GM19238 (cell line): Measurements from ENCODE around the gene PERCC1.

Experiments used
- DNase-seq: peaks from one replicate; pipeline ENCODE4 v3.0.0; 2011; ENCODE audit warnings: low spot score; ENCODE audit not compliant: insufficient read length

PERCC1 gene

DNA sequence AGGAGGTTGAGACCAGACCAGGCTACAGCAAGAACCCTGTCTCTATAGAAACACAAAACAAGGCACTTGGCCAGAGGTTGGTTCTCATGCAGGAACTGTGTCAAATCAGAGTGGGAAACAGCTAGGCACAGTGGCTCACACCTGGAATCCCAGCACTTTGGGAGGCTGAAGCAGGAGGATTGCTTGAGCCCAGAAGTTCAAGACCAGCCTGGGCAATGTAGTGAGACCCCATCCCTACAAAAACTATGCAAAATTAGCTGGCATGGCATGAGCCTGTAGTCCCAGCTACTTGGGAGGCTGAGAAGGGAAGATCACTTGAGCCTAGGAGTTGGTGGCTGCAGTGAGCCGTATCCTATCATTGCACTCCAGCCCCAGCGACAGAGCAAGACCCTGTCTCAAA, 18.0 kb upstream of the PERCC1 start:
- DNase-seq: no peak

GRCh38 chr16:1413684-1414531, 17.0 kb upstream of the PERCC1 start:
- DNase-seq: peak; percentile 71

GRCh38 chr16:1414532-1415260, 16.2 kb upstream of the PERCC1 start, which contains the start of gene UNKL:
Gene UNKL (minus strand): TSS chr16:1414704. CDS start chr16:1414691, 13 bp downstream.
- DNase-seq: peak; percentile 92

- no peak for DNase-seq
Measured at GRCh38 chr16:1416521-1416941, 14.3 kb upstream of the PERCC1 start.

DNA sequence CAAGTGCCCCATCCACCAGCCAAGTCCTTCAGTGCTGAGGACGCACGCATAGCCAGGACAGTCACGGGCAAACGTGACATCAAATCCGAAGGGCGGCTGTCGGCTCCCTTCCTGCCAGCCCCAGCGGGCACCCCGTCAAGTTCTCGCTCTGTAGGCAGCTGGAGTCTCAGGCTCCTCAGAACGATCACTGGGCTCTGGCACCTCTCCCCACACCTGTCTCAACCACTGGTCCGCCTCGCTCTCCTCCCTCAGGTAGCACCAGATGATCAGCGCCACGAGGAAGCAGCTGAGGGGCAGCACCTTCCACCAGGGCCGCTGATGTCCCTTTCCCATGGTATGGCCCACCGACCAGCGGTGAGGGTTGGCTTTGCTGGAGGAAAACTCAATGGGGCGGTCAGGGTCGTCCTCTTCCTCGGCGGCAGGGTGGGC, 10.8 kb upstream of the PERCC1 start:
- no peak for DNase-seq

GRCh38 chr16:1422076-1422475, 8.8 kb upstream of the PERCC1 start:
- DNase-seq: no peak

GRCh38 chr16:1424028-1424427, 6.8 kb upstream of the PERCC1 start:
- DNase-seq: no peak

DNA sequence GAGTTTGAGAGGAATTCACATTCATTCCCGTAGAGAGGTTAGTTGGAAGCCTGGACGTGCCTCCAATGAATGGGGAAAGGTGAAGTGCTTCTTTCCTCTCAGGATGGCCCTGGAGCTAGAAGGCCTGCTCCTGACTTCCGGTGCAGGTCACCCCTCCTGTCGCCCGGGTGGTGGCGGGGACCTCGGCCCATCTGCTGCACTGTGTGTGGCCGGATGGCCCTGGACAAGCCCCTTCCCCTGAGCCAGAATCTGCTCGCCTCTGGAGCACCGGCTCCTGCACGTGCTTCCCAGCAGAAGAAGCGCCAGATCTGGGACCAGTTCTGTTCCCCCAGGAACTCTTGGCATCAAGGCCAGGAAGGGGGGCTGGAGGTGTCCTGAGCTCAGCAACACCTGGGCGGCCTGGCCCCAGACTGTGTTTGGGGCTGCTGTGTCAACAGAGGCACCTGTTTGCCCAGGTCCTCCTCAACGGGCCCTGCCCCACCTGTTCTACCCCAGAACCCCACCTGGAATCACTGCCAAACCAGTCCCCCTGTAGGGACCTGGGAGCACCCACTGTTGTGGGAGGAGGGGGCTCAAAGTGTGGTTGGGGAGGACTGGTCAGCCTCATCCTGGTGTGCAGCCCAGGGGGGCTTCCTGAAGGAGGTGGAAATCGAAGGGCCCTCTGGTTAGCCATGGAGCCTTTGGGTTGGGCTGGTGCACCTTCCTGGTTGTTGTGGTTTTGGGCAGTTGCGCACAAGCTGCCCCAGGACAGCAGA, 5.1 kb upstream of the PERCC1 start:
- DNase-seq: no peak

GRCh38 chr16:1426734-1427471, 4.0 kb upstream of the PERCC1 start:
- no peak for DNase-seq

DNA sequence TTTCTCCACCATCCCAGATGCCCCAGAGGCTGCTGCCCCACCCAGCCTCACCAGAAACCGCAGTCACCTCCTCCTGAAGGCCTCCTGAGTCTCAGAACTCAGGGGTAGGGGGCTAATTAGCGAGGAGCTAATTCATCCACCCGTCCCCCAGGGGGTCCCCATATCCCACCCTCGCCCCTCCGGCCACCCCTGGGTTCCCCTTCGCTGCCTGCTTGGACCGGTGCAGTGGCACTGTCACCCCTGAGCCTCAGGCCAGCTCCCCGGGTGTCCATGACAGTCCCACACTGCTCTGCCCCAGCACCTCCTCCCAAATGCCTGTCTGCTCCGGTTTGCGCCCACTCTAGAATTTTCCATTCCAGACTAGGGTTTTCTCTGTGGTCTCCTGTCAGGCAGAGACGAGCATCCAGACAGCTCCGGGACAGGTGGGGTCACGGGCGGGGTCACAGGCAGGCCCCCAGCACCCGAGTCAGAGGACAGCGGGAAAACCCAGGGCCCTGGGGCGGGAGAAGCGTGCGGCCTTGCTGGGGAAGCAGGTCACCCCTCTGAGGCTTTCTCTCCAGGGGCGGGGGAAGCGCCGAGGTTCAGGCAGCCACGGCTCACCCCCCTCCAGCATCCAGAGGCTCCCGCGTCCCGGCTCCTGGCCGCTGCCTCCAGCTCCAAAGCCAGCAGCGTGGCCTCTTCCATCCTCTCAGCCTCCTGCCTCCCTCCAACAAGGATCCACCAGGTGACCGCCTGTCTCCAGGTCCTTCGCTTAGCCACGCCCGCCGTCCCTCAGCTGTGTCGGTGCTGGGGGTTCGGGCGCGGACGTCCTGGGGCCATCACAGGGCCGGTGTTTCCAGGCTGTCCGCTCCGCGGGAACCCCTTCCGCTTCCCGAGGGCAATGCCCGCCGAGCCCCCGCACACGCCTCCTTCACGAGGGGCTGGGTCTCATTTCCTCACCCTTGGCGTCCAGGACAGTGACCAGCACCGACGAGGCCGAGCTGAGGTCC, 3.1 kb upstream of the PERCC1 start:
- no peak for DNase-seq

- DNase-seq: peak; percentile 71
Measured at GRCh38 chr16:1428511-1428910, 2.4 kb upstream of the PERCC1 start.

DNA sequence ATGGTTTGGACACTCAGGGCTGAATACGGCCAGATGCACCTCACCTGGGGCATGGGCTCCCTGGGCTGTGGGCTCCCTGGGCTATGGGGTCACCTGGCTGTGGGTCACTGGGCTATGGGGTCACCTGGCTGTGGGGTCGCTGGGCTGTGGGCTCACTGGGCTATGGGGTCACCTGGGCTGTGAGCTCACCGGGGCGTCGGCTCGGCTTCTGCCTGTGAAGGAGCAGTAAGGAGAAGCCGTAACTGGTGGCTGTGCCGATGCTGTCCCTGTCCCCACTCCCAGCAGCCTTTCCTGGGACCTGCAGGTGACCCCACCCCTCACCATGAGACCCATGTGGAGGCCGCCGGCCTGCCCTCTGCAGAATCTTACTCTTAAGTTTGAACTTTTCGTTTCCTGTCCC, 1.9 kb upstream of the PERCC1 start:
- no peak for DNase-seq

GRCh38 chr16:1429631-1430030, 1.2 kb upstream of the PERCC1 start:
- no peak for DNase-seq

DNA sequence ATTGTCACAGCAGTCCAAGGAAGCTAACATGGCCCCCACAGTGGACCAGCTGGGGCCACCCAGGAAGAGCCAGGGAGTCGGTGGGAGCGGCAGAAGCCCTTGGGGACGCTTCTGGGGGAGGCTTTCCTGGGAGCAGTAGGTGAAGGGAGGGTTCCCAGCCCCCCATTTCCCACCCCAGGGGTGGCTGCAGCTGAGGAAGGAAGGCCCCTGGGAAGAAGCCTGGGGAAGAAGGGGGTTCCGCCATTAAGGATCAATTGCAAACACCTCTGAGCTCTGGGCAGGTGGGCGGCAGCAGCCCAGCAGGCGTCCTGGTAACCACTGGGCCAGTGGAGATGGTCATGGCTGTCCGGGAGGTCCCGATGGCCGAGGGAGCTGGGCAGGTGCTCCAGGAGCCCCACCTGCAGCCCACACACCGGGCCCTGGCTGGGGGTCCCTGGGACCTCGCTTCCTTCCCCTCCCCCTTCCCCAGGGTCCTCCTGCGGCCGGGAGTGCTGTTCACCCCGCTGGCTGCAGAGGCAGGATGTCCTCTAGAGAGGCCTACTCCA, 592 bp upstream of the PERCC1 start:
- DNase-seq: no peak

DNA sequence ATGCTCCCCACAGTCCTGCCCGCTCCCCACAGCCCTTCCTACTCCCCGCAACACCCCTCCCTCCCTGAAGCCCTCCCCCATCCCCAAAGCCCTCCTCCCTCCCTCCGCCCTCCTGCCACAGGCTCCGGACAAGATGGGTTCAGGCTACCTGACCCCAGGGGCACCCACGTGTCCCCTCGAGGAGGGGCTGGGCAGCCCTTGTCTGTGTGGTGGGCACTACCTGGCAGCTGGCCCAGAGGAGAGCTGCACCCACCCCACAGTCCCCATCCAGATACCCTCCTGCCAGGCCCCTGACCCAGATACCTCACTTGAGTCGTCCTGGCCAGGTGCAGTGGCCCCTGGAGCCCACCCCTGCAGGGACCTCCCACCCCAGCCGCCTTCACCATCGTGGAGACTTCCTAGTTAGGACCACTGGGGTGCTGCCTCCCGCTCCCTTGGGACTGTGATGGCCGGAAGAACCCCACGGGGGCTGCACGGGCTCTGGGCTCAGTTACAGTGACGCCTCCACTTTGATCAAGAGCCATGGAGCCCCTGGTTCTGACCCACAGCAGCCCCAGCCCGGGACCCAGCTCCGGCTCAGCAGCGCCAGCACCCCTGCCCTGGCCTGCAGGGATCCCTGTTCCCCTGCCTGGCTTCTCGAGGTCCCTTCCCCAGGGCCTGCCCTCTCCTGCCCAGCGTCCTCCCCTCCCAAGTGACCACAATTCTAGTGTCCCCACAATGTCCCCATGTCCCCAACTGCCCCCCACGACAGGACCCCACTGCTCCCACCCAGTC, 806 bp downstream of the PERCC1 start:
- DNase-seq: no peak

DNA sequence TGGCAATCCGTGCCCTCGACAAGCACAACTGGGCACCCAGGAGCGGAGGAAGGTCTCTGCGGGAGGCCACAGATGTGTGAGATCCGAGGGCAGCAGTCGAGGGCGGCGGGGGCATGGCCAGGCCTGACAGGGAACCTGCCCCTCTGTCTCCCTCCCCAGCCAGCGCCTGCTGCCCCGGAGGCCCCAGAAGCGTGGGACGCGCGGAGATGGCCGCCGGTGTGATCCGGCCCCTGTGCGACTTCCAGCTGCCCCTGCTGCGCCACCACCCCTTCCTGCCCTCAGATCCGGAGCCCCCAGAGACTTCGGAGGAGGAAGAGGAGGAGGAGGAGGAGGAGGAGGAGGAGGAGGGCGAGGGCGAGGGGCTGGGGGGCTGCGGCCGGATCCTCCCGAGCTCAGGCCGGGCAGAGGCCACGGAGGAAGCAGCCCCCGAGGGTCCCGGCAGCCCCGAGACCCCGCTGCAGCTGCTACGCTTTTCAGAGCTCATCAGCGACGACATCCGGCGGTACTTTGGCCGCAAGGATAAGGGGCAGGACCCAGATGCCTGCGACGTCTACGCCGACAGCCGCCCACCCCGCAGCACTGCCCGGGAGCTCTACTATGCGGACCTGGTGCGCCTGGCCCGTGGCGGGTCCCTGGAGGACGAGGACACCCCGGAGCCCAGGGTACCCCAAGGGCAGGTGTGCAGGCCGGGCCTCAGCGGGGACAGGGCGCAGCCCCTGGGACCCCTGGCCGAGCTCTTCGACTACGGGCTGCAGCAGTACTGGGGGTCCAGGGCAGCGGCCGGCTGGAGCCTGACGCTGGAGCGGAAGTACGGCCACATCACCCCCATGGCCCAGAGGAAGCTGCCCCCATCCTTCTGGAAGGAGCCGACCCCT, 1.7 kb downstream of the PERCC1 start:
- DNase-seq: no peak

- no peak for DNase-seq
Measured at GRCh38 chr16:1433263-1433560, 2.3 kb downstream of the PERCC1 start.

GRCh38 chr16:1433756-1434155, 2.9 kb downstream of the PERCC1 start:
- DNase-seq: no peak
